HEK293T (cell line): Measurements from ENCODE around the gene SUMO3.

Source experiments
- CTCF ChIA-PET: fragments of 350-600 bp; formaldehyde crosslinking; extraction: SDS; loops from one replicate; lab custom pipeline; 2021; ENCODE audit warnings: antibody characterized with exemption, inconsistent platforms; lab: Yijun Ruan, JAX
- POLR2A ChIA-PET: fragments of 350-600 bp; formaldehyde crosslinking; extraction: SDS; loops from one replicate; lab custom pipeline; 2020; ENCODE audit warnings: antibody characterized with exemption, inconsistent platforms; lab: Yijun Ruan, JAX
- DNase-seq: peaks from one replicate; pipeline ENCODE4 v3.0.0; 2012; ENCODE audit warnings: mixed read lengths; ENCODE audit errors: extremely low spot score
- ARNT ChIP-seq: fragments of 450-650 bp; IDR thresholded peaks from 2 replicates; pipeline ENCODE4 v1.6.1; 2017; ENCODE audit warnings: mild to moderate bottlenecking
- BHLHE40 ChIP-seq: fragments of 450-650 bp; IDR thresholded peaks from 2 replicates; pipeline ENCODE4 v1.6.1; 2016; ENCODE audit warnings: mild to moderate bottlenecking, moderate library complexity, borderline replicate concordance
- CTBP1 ChIP-seq: fragments of 450-650 bp; IDR thresholded peaks from 2 replicates; pipeline ENCODE4 v1.6.1; 2016; ENCODE audit warnings: borderline replicate concordance
- ELF4 ChIP-seq: fragments of 450-650 bp; IDR thresholded peaks from 2 replicates; pipeline ENCODE4 v1.6.1; 2017; ENCODE audit warnings: antibody characterized with exemption
- FOXA1 ChIP-seq: fragments of 450-650 bp; IDR thresholded peaks from 2 replicates; pipeline ENCODE4 v1.6.1; 2016; ENCODE audit warnings: mild to moderate bottlenecking
- FOXK2 ChIP-seq: fragments of 450-650 bp; IDR thresholded peaks from 2 replicates; pipeline ENCODE4 v1.6.1; 2016; ENCODE audit warnings: mild to moderate bottlenecking
- FOXM1 ChIP-seq: fragments of 450-650 bp; IDR thresholded peaks from 2 replicates; pipeline ENCODE4 v1.6.1; 2017; ENCODE audit warnings: mild to moderate bottlenecking, borderline replicate concordance
- HDGF ChIP-seq: fragments of 450-650 bp; IDR thresholded peaks from 2 replicates; pipeline ENCODE4 v1.6.1; 2017; ENCODE audit warnings: antibody characterized with exemption, borderline replicate concordance
- L3MBTL2 ChIP-seq: fragments of 450-650 bp; conservative IDR thresholded peaks from 2 replicates; pipeline ENCODE4 v1.6.1; 2016; ENCODE audit warnings: mild to moderate bottlenecking
- LEF1 ChIP-seq: fragments of 450-650 bp; IDR thresholded peaks from 2 replicates; pipeline ENCODE4 v1.6.1; 2017; ENCODE audit warnings: mild to moderate bottlenecking, borderline replicate concordance
- NFRKB ChIP-seq: fragments of 450-650 bp; IDR thresholded peaks from 2 replicates; pipeline ENCODE4 v1.6.1; 2016; ENCODE audit warnings: mild to moderate bottlenecking, moderate library complexity
- PKNOX1 ChIP-seq: fragments of 450-650 bp; IDR thresholded peaks from 2 replicates; pipeline ENCODE4 v1.6.1; 2016
- SP1 ChIP-seq: fragments of 450-650 bp; IDR thresholded peaks from 2 replicates; pipeline ENCODE4 v1.6.1; 2017
- SUZ12 ChIP-seq: fragments of 450-650 bp; IDR thresholded peaks from 2 replicates; pipeline ENCODE4 v1.6.1; 2016; ENCODE audit warnings: mild to moderate bottlenecking
- TARDBP ChIP-seq: fragments of 450-650 bp; IDR thresholded peaks from 2 replicates; pipeline ENCODE4 v1.6.1; 2016
- ZNF384 ChIP-seq: fragments of 450-650 bp; IDR thresholded peaks from 2 replicates; pipeline ENCODE4 v1.6.1; 2016

The SUMO3 gene

GRCh38 chr21:44858791-44859190 is 40.9 kb upstream of the SUMO3 start:
- no peak for DNase-seq
- ChIA-PET CTCF (no interaction called here), POLR2A (no interaction called here)
- TF ChIP-seq SP1 (no peak), FOXK2 (no peak), ZNF384 (no peak), FOXM1 (no peak), BHLHE40 (no peak), TARDBP (no peak), FOXA1 (no peak), NFRKB (no peak), ELF4 (no peak), L3MBTL2 (no peak), LEF1 (no peak), SUZ12 (no peak), HDGF (no peak), PKNOX1 (no peak), ARNT (no peak)

GRCh38 chr21:44858291-44858690 is 40.4 kb upstream of the SUMO3 start:
- ChIA-PET POLR2A (no interaction called here), CTCF (no interaction called here)
- no peak for DNase-seq
- TF ChIP-seq SUZ12 = no peak
- TF ChIP-seq FOXK2 = no peak
- no peak for TF ChIP-seq ZNF384
- no peak for TF ChIP-seq SP1
- TF ChIP-seq ELF4 = no peak
- no peak for TF ChIP-seq FOXM1
- no peak for TF ChIP-seq HDGF
- no peak for TF ChIP-seq BHLHE40
- TF ChIP-seq FOXA1 = no peak
- no peak for TF ChIP-seq CTBP1
- no peak for TF ChIP-seq L3MBTL2
- no peak for TF ChIP-seq PKNOX1
- TF ChIP-seq NFRKB = no peak
- no peak for TF ChIP-seq ARNT
- no peak for TF ChIP-seq TARDBP

- DNase-seq = no peak
- POLR2A ChIA-PET = interaction anchor here (0.6 kb wide), 1 partner anchor 16 kb away, joined by 3 read pairs; the partner anchor contains the start of gene PTTG1IP
- CTCF ChIA-PET = no interaction called here
- TF ChIP-seq TARDBP (no peak), HDGF (no peak), CTBP1 (no peak), NFRKB (no peak), FOXA1 (no peak), ELF4 (no peak), ZNF384 (no peak), L3MBTL2 (no peak), FOXM1 (no peak)
Measured at GRCh38 chr21:44857127-44857892, 39.4 kb upstream of the SUMO3 start.

GRCh38 chr21:44856131-44856530 is 38.3 kb upstream of the SUMO3 start:
- CTCF ChIA-PET = no interaction called here
- POLR2A ChIA-PET = no interaction called here

GRCh38 chr21:44855572-44855971 is 37.7 kb upstream of the SUMO3 start:
- TF ChIP-seq CTBP1 (no peak), BHLHE40 (no peak), FOXK2 (no peak), SUZ12 (no peak)
- DNase-seq = no peak
- ChIA-PET POLR2A (no interaction called here), CTCF (no interaction called here)

More at GRCh38 chr21:44856131-44856530, 38.3 kb upstream of the SUMO3 start:
- TF ChIP-seq SP1 (no peak), ARNT (no peak), PKNOX1 (no peak), L3MBTL2 (no peak), SUZ12 (no peak), NFRKB (no peak), ZNF384 (no peak), BHLHE40 (no peak), LEF1 (no peak), CTBP1 (no peak), FOXK2 (no peak), HDGF (no peak), TARDBP (no peak), ELF4 (no peak), FOXM1 (no peak), FOXA1 (no peak)
- DNase-seq = no peak
